Umbilical cord (tissue), 2 donors: ENCODE data around the gene HSH2D. TPM values are rescaled to one million over a fixed set of nuclear protein-coding genes. Genes with fewer than 3 reads are reported as not detected.
"Not testable (repeated sequence)": the region's sequence is repeated elsewhere in the genome, so short reads cannot be mapped to it uniquely, and the experiment has no call there.

Source experiments
- DNase-seq: peaks from one replicate; pipeline ENCODE4 v3.0.0-alpha.2; 2015; ENCODE audit warnings: low spot score
- total RNA-seq: library from RNA; depleted of rRNA; stranded (reverse); fragments of >200 nt; gene quantifications from one replicate; pipeline ENCODE4 v1.2.3, GENCODE V29; 2014; ENCODE audit warnings: low replicate concordance; ENCODE audit not compliant: insufficient read depth

The HSH2D gene
- total RNA-seq, 1 donor from 2014 or later: 1.7 TPM

GRCh38 chr19:16119075-16119857, 24.2 kb upstream of the HSH2D start:
- not testable (repeated sequence) for DNase-seq

GRCh38 chr19:16121141-16121540, 22.3 kb upstream of the HSH2D start:
- DNase-seq: no peak

GRCh38 chr19:16121967-16122366, 21.5 kb upstream of the HSH2D start:
- no peak for DNase-seq

GRCh38 chr19:16124953-16125352, 18.5 kb upstream of the HSH2D start:
- DNase-seq: no peak

- no peak for DNase-seq
Observed at GRCh38 chr19:16125737-16126495, 17.6 kb upstream of the HSH2D start.

GRCh38 chr19:16127080-16127479, 16.4 kb upstream of the HSH2D start:
- DNase-seq: no peak

- no peak for DNase-seq
Observed at GRCh38 chr19:16127776-16128371, 15.6 kb upstream of the HSH2D start.

- DNase-seq: no peak
Observed at GRCh38 chr19:16131648-16132047, 11.8 kb upstream of the HSH2D start.

GRCh38 chr19:16133818-16134217, 9.7 kb upstream of the HSH2D start:
- no peak for DNase-seq

GRCh38 chr19:16134510-16134909, 9.0 kb upstream of the HSH2D start:
- no peak for DNase-seq

- DNase-seq: no peak
Observed at GRCh38 chr19:16135430-16136127, 7.9 kb upstream of the HSH2D start.

- DNase-seq: no peak
Observed at GRCh38 chr19:16136185-16136999, 7.1 kb upstream of the HSH2D start.

- DNase-seq: no peak
Observed at GRCh38 chr19:16139752-16140151, 3.7 kb upstream of the HSH2D start.

GRCh38 chr19:16141043-16141442, 2.4 kb upstream of the HSH2D start:
- DNase-seq: no peak

GRCh38 chr19:16142032-16142580, 1.4 kb upstream of the HSH2D start:
- DNase-seq: no peak

- no peak for DNase-seq
Observed at GRCh38 chr19:16144216-16144581, 714 bp downstream of the HSH2D start.

GRCh38 chr19:16146112-16146511, 2.6 kb downstream of the HSH2D start:
- no peak for DNase-seq

- DNase-seq: no peak
Observed at GRCh38 chr19:16148443-16149229, 5.2 kb downstream of the HSH2D start.

GRCh38 chr19:16153582-16154336, 10.3 kb downstream of the HSH2D start:
- no peak for DNase-seq
